Spleen (tissue), 11 donors: Measurements from ENCODE around the gene TLE5. TPM values are rescaled to one million over a fixed set of nuclear protein-coding genes. Genes with fewer than 3 reads are reported as not detected.
"Not testable (repeated sequence)": the region's sequence is repeated elsewhere in the genome, so short reads cannot be mapped to it uniquely, and the experiment has no call there.

Experiments
- DNase-seq: peaks from one replicate; pipeline ENCODE4 v3.0.0-alpha.2; 2020
- H3K27ac ChIP-seq, 8 donors: fragments of 200-600 bp; sonication (generic) in 7 of 8; 1 replicate in 4 of 8; 2 replicates in 4 of 8; pipeline versions ENCODE4 v1.5.0 to v1.8.0; 2016 to 2021; ENCODE audit warnings: inconsistent platforms in 4 of 8, mild to moderate bottlenecking in 4 of 8, moderate library complexity in 1 of 8
- H3K27me3 ChIP-seq, 7 donors: fragments of 200-600 bp; sonication (generic) in 6 of 7; replicated peaks in 1 of 7; 1 replicate in 4 of 7; 2 replicates in 3 of 7; pipeline versions ENCODE4 v1.5.0 to v1.8.0; 2016 to 2021; ENCODE audit warnings: inconsistent platforms in 3 of 7, mild to moderate bottlenecking in 1 of 7
- H3K36me3 ChIP-seq, 6 donors: fragments of 200-600 bp; sonication (generic) in 5 of 6; 1 replicate in 4 of 6; 2 replicates in 2 of 6; pipeline versions ENCODE4 v1.5.0 to v1.8.0; 2016 to 2021; ENCODE audit warnings: inconsistent platforms in 2 of 6
- H3K4me1 ChIP-seq, 6 donors: fragments of 200-600 bp; sonication (generic) in 5 of 6; 1 replicate in 3 of 6; 2 replicates in 3 of 6; pipeline versions ENCODE4 v1.5.0 to v1.8.0; 2016 to 2021; ENCODE audit warnings: inconsistent platforms in 3 of 6
- H3K4me3 ChIP-seq, 8 donors: fragments of 200-600 bp; sonication (generic) in 7 of 8; 1 replicate in 4 of 8; 2 replicates in 4 of 8; pipeline versions ENCODE4 v1.5.0 to v1.8.0; 2016 to 2021; ENCODE audit warnings: inconsistent platforms in 4 of 8, mild to moderate bottlenecking in 4 of 8, moderate library complexity in 2 of 8
- H3K9me3 ChIP-seq, 8 donors: fragments of 200-600 bp; sonication (generic) in 7 of 8; 1 replicate in 4 of 8; 2 replicates in 4 of 8; pipeline versions ENCODE4 v1.5.0 to v1.8.0; 2016 to 2021; ENCODE audit warnings: inconsistent platforms in 4 of 8
- CTCF ChIP-seq, 11 experiments: fragments of 200-600 bp in 7 of 11; fragments of 450-650 bp in 4 of 11; sonication (generic) in 4 of 11; IDR thresholded peaks in 8 of 11; conservative IDR thresholded peaks in 3 of 11; 1 replicate in 7 of 11; 2 replicates in 4 of 11; pipeline versions ENCODE4 v1.4.0 to v1.8.0; 2016 to 2021; ENCODE audit warnings: antibody characterized with exemption in 11 of 11, inconsistent platforms in 4 of 11, mild to moderate bottlenecking in 1 of 11
- POLR2AphosphoS5 ChIP-seq, 3 donors: sonication (generic); formaldehyde crosslinking; IDR thresholded peaks; one replicate each; pipeline ENCODE4 v1.5.1; 2017; ENCODE audit warnings: antibody characterized with exemption in 3 of 3
- WGBS, 5 donors: extraction: QIAGEN DNeasy Blood & Tissue Kit in 3 of 5; methylation state at CpG; one replicate each; pipeline versions ENCODE4 v1.1.5 to v1.1.7; 2013 to 2018; 5-methylcytosine and 5-hydroxymethylcytosine counted together
- intact Hi-C: fragments of 100-400 bp; cut with DNase I; formaldehyde crosslinking; loops from one replicate; pipeline ENCODE4 v1.15.0; 2023; ENCODE audit warnings: low total_unique reads
- polyA plus RNA-seq, 3 donors: library from polyadenylated mRNA; stranded (reverse); fragments of 200-250 nt; gene quantifications; one replicate each; pipeline ENCODE4 v1.2.1, GENCODE V29; 2013
- total RNA-seq, 7 donors: library from RNA; depleted of rRNA in 3 of 7; stranded (reverse); fragments of >200 nt in 3 of 7; fragmentation: NEBNext Ultra II Directional in 4 of 7; extraction: Animal tissue kit (Norgen Biotek cat#: 25700) in 4 of 7; gene quantifications; one replicate each; pipeline versions ENCODE4 v1.1.0 to v1.2.1, GENCODE V29; 2016 to 2021
- donor health status: healthy with polysubstance abuse.
- donor health status: DM: no; HTN: no; CAD: no; lungs with moderate emphysema.
- donor health status: DM: no; HTN: no; CAD: no.
- donor health status: Bipolar disorder and iron deficiency.
- donor health status: healthy.
- donor health status: DM: no; HTN: no; CAD: no.
- donor health status: DM: yes; HTN: yes; CAD: no.

TLE5 gene
- total and polyA plus RNA-seq, 10 donors = 325 to 618 (median 435) TPM

DNA sequence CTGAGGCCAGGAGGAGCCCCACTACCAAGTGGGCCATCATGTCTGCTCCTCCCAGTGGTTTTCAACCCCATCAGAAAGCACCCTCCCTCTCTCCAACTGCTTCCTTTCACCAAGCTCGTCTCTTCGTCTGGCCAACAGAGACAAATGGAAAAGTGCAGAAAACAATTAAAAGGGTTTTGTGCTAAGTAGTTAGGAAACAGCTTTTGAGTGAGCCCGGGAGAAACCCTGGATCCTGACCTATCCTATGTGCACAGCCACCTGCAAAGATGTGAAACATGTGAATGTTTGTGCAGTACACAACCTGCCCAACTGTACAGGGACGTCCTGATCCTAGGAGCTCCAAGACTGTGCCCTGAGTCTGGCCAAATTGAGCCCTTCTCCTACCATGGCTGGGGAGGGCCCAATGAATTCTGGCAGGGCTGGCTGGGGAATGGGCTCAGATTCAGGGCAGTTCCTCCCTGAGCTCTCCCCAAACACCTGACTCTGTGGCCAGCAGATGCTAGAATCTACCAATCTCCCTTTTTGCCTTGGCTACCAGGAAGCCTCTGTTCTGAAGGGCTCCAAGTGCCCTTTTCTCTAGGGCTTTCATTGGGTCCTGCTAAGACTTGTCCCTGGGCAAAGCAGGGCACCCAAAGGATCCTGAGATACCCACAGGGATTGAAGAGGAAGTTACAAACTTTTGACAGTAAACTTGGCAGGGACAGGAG lies 7.9 kb downstream of the TLE5 start:
- intact Hi-C loops = no loop called here
- Histone ChIP-seq H3K4me3 (no peak overlapping the region), H3K27ac (peak overlapping the region in 5 of 8 donors; percentile 18 to 99 (median 35)), H3K36me3 (peaks cover 16 to 72% (median 62%) of the 10 kb centered on the region in 6 donors), H3K27me3 (no peaks in the 10 kb centered on the region), H3K9me3 (no peaks in the 10 kb centered on the region), H3K4me1 (peaks cover 24 to 69% (median 52%) of the 10 kb centered on the region in 6 donors)
- no peak for DNase-seq
- 61 to 68% (median 66%) methylated on average over 4 of the region's 4 CpGs for WGBS, 5 donors
- TF ChIP-seq CTCF (IDR thresholded peaks at IDR 0.05 in 8 of 11, conservative IDR thresholded peaks at IDR 0.05 in 3 of 11) (no peak), POLR2AphosphoS5 (IDR thresholded peaks at IDR 0.05) (peak in 1 of 3 donors; percentile 1)

- peaks cover 0 to 2% (median 0%) of the 10 kb centered on the region in 7 donors for H3K27me3 ChIP-seq
- 58 to 84% (median 79%) methylated on average over 15 to 21 of the region's 21 CpGs for WGBS, 5 donors
- no peak overlapping the region for H3K4me3 ChIP-seq
- peaks cover 13 to 66% (median 56%) of the 10 kb centered on the region in 6 donors for H3K36me3 ChIP-seq
- TF ChIP-seq CTCF (IDR thresholded peaks at IDR 0.05 in 8 of 11, conservative IDR thresholded peaks at IDR 0.05 in 3 of 11) (no peak), POLR2AphosphoS5 (IDR thresholded peaks at IDR 0.05) (peak in 2 of 3 donors; percentile 25 to 71)
- H3K27ac ChIP-seq = peak overlapping the region in 2 of 8 donors; percentile 18 to 99
- intact Hi-C loops = no loop called here
- no peaks in the 10 kb centered on the region for H3K9me3 ChIP-seq
- no peak for DNase-seq
- H3K4me1 ChIP-seq = peaks cover 18 to 63% (median 46%) of the 10 kb centered on the region in 6 donors
These were observed 8.5 kb downstream of the TLE5 start for GRCh38 chr19:3053780-3054179.

DNA sequence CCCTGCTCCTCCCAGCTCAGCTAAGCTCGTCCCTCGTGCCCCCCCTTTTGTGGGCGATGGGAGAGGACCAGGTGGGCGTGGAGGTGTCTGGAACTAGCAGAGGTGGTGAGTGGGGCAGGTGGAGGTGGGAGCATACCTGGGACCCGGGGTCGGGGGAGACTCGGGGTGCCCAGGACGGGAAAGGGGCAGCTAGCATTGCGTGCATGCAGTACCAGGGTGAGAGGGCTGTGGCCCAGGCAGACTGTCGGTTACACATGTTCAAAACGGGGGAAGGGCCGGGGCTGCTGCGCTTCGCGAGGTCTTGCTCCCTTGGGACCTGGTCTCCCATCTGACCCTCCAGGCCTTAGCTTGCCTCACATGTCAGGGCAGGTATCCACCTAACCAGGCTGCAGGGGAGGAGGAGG lies 9.1 kb downstream of the TLE5 start:
- WGBS, 5 donors = 68 to 84% (median 76%) methylated on average over 15 of the region's 15 CpGs
- Histone ChIP-seq H3K27ac (peak overlapping the region in 1 of 8 donors; percentile 99), H3K4me1 (peaks cover 12 to 61% (median 42%) of the 10 kb centered on the region in 6 donors), H3K9me3 (no peaks in the 10 kb centered on the region), H3K4me3 (no peak overlapping the region), H3K36me3 (peaks cover 9 to 61% (median 51%) of the 10 kb centered on the region in 6 donors), H3K27me3 (peaks cover 0 to 6% (median 0%) of the 10 kb centered on the region in 7 donors)
- TF ChIP-seq CTCF (IDR thresholded peaks at IDR 0.05 in 8 of 11, conservative IDR thresholded peaks at IDR 0.05 in 3 of 11) (no peak), POLR2AphosphoS5 (IDR thresholded peaks at IDR 0.05) (peak; percentile 57 to 70 (median 65))
- intact Hi-C loops = no loop called here
- no peak for DNase-seq

DNA sequence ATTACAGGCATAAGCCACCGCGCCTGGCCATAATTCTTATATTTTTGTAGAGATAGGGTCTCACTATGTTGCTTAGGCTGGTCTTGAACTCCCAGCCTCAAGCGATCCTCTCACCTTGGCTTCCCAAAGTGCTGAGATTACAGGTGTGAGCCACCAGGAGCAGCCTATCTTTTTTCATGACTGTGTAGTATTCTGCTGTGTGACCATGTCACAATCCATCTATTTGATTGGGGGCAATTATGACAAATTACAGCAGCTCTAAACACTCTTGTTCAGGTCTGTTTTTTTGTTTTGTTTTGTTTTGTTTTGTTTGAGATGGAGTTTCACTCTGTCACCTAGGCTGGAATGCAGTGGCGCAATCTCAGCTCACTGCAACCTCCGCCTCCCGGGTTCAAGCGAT lies 12.3 kb downstream of the TLE5 start:
- Histone ChIP-seq H3K36me3 (peaks cover 3 to 28% (median 21%) of the 10 kb centered on the region in 6 donors), H3K27me3 (peaks cover 0 to 24% (median 0%) of the 10 kb centered on the region in 7 donors), H3K4me1 (peaks cover 6 to 49% (median 26%) of the 10 kb centered on the region in 6 donors)
- intact Hi-C loops, H3K9me3 ChIP-seq, DNase-seq, H3K27ac ChIP-seq, H3K4me3 ChIP-seq: not testable (repeated sequence)
- 93 to 99% (median 96%) methylated on average over 7 of the region's 7 CpGs for WGBS, 5 donors
